SK-N-SH (cell line): Measurements from ENCODE around the gene AVPR1A. TPM values are rescaled to one million over a fixed set of nuclear protein-coding genes. Genes with fewer than 3 reads are reported as not detected.

ENCODE experiments used
- CTCF ChIA-PET: fragments of 300-600, 350-600 bp; formaldehyde crosslinking; extraction: SDS; loops from one replicate; lab custom pipeline; 2021; lab: Yijun Ruan, JAX
- POLR2A ChIA-PET: fragments of 350-600 bp; sonication (Branson Sonifier 250); formaldehyde crosslinking; extraction: SDS; loops from one replicate; lab custom pipeline; 2020; ENCODE audit warnings: antibody characterized with exemption, inconsistent platforms; lab: Yijun Ruan, JAX
- DNase-seq: peaks from one replicate; pipeline ENCODE4 v3.0.0; 2012
- H2AFZ ChIP-seq: fragments of 200-600 bp; sonication (generic); 2 replicates; pipeline ENCODE4 v1.8.1; 2016; ENCODE audit warnings: antibody characterized with exemption, mild to moderate bottlenecking, low read depth
- H3F3A ChIP-seq: fragments of 200-600 bp; sonication (generic); replicated peaks from 2 replicates; pipeline ENCODE3; 2016; ENCODE audit warnings: antibody characterized with exemption, mild to moderate bottlenecking; ENCODE audit not compliant: insufficient read depth
- H3K27ac ChIP-seq, 2 experiments: fragments of 200-500 bp in 1 of 2; fragments of 200-600 bp in 1 of 2; sonication (Bioruptor generic) in 1 of 2; sonication (generic), shearing (Covaris generic) in 1 of 2; 2 replicates each; pipeline versions ENCODE4 v1.5.1 to v1.6.1; 2014 to 2016; ENCODE audit warnings: low read depth in 2 of 2, inconsistent platforms in 1 of 2, low read length in 1 of 2, mild to moderate bottlenecking in 1 of 2, mixed read lengths in 1 of 2
- H3K27me3 ChIP-seq: fragments of 200-600 bp; sonication (generic), shearing (Covaris generic); 2 replicates; pipeline ENCODE4 v1.6.1; 2016; ENCODE audit warnings: mixed run types; ENCODE audit not compliant: insufficient read depth
- H3K36me3 ChIP-seq, 2 experiments: fragments of 200-500 bp in 1 of 2; fragments of 200-600 bp in 1 of 2; sonication (Bioruptor generic) in 1 of 2; sonication (generic) in 1 of 2; replicated peaks in 1 of 2; 2 replicates each; pipeline versions ENCODE3 to v1.5.1; 2014 to 2016; ENCODE audit warnings: low read length in 1 of 2, mild to moderate bottlenecking in 1 of 2; ENCODE audit not compliant: insufficient read depth in 2 of 2, control insufficient read depth in 1 of 2
- H3K4me1 ChIP-seq, 2 experiments: fragments of 200-500 bp in 1 of 2; fragments of 200-600 bp in 1 of 2; sonication (Bioruptor generic) in 1 of 2; sonication (generic), shearing (Covaris generic) in 1 of 2; 2 replicates each; pipeline versions ENCODE4 v1.5.1 to v1.6.1; 2014 to 2016; ENCODE audit warnings: low read depth in 1 of 2, low read length in 1 of 2, mixed run types in 1 of 2; ENCODE audit not compliant: insufficient read depth in 2 of 2, control insufficient read depth in 1 of 2
- H3K4me2 ChIP-seq: fragments of 200-600 bp; sonication (generic), shearing (Covaris generic); 2 replicates; pipeline ENCODE4 v1.6.1; 2017; ENCODE audit warnings: mixed run types
- H3K4me3 ChIP-seq, 2 experiments: fragments of 200-500 bp in 1 of 2; fragments of 200-600 bp in 1 of 2; sonication (Bioruptor generic) in 1 of 2; sonication (generic), shearing (Covaris generic) in 1 of 2; 2 replicates each; pipeline versions ENCODE4 v1.5.1 to v1.8.1; 2014 to 2016; ENCODE audit warnings: low read depth in 2 of 2, inconsistent platforms in 1 of 2, low read length in 1 of 2, mild to moderate bottlenecking in 1 of 2, mixed read lengths in 1 of 2, moderate library complexity in 1 of 2
- H3K79me2 ChIP-seq: fragments of 200-600 bp; sonication (generic); 2 replicates; pipeline ENCODE4 v1.8.1; 2017; ENCODE audit warnings: mild to moderate bottlenecking; ENCODE audit not compliant: insufficient read depth
- H3K9ac ChIP-seq: fragments of 200-600 bp; sonication (generic); 2 replicates; pipeline ENCODE4 v1.6.1; 2017; ENCODE audit warnings: mixed run types
- H3K9me2 ChIP-seq: fragments of 200-600 bp; sonication (generic); 2 replicates; pipeline ENCODE4 v1.6.1; 2017; ENCODE audit warnings: mixed run types
- H3K9me3 ChIP-seq: fragments of 200-600 bp; sonication (generic); 2 replicates; pipeline ENCODE4 v1.6.1; 2017; ENCODE audit warnings: mixed run types, mild to moderate bottlenecking, moderate library complexity
- H4K20me1 ChIP-seq: fragments of 200-600 bp; sonication (generic); 2 replicates; pipeline ENCODE4 v1.6.1; 2017; ENCODE audit warnings: mild to moderate bottlenecking, mixed run types; ENCODE audit not compliant: insufficient read depth
- ELF1 ChIP-seq: IDR thresholded peaks from 2 replicates; pipeline ENCODE4 v1.4.0; 2012
- EZH2phosphoT487 ChIP-seq: fragments of 200-600 bp; sonication (generic); IDR thresholded peaks from 2 replicates; pipeline ENCODE4 v1.6.1; 2017; ENCODE audit warnings: low read depth, mixed run types, mild to moderate bottlenecking, antibody characterized with exemption, moderate library complexity, borderline replicate concordance
- FOSL2 ChIP-seq: IDR thresholded peaks from 2 replicates; pipeline ENCODE4 v1.4.0; 2012; ENCODE audit warnings: low read depth, mild to moderate bottlenecking, moderate library complexity, borderline replicate concordance
- FOXJ3 ChIP-seq: sonication (generic); formaldehyde crosslinking; IDR thresholded peaks from 2 replicates; pipeline ENCODE4 v1.5.1; 2020; ENCODE audit warnings: mild to moderate bottlenecking, missing genetic modification reagents
- GABPA ChIP-seq: IDR thresholded peaks from 2 replicates; pipeline ENCODE4 v1.4.0; 2012; ENCODE audit warnings: low read depth, mild to moderate bottlenecking
- GATA2 ChIP-seq: sonication (generic); formaldehyde crosslinking; IDR thresholded peaks from 2 replicates; pipeline ENCODE4 v1.5.0; 2020; ENCODE audit warnings: mild to moderate bottlenecking, missing genetic modification reagents
- RAD21 ChIP-seq: IDR thresholded peaks from 2 replicates; pipeline ENCODE4 v1.6.1; 2012; ENCODE audit warnings: mild to moderate bottlenecking, low read length
- RFX5 ChIP-seq: IDR thresholded peaks from 2 replicates; pipeline ENCODE4 v1.6.1; 2012; ENCODE audit warnings: mild to moderate bottlenecking, improper control_type of control experiment, low read length
- TAF1 ChIP-seq: IDR thresholded peaks from 2 replicates; pipeline ENCODE4 v1.6.1; 2012; ENCODE audit warnings: low read depth, mild to moderate bottlenecking, low read length, moderate library complexity, borderline replicate concordance
- TEAD4 ChIP-seq: IDR thresholded peaks from 2 replicates; pipeline ENCODE4 v1.4.0; 2012; ENCODE audit warnings: mild to moderate bottlenecking, borderline replicate concordance; ENCODE audit not compliant: insufficient read depth
- WGBS: methylation state at CpG from one replicate; pipeline ENCODE4 v1.1.6; 2017; ENCODE audit warnings: low lambda C conversion rate; 5-methylcytosine and 5-hydroxymethylcytosine counted together
- polyA plus RNA-seq, 3 experiments: library from polyadenylated mRNA; depleted of rRNA; stranded (reverse); fragments of >200 nt; gene quantifications; 2 replicates each; pipeline ENCODE4 v1.2.3, GENCODE V29; 2012
- TF ChIP-seq, protein P1 (sequence below): fragments of 150-350 bp; IDR thresholded peaks from 2 replicates; pipeline ENCODE4 v1.6.1; 2016; ENCODE audit warnings: mild to moderate bottlenecking, low read depth, low read length
- TF ChIP-seq, protein P2 (sequence below): IDR thresholded peaks from 2 replicates; pipeline ENCODE4 v1.4.0; 2012; ENCODE audit warnings: low read depth, borderline replicate concordance

The AVPR1A gene
- polyA plus RNA-seq, 1 of the 3 experiments (the other 2 are of a cell fraction): not detected

GRCh38 chr12:63154560-63154959 is 3.6 kb upstream of the AVPR1A start:
- no peaks in the 10 kb centered on the region for H3F3A ChIP-seq
- no peaks in the 10 kb centered on the region; a peak in 1 of 4 replicates for H3K4me1 ChIP-seq
- DNase-seq: no peak
- H2AFZ ChIP-seq: no peak overlapping the region
- ChIA-PET CTCF (no interaction called here), POLR2A (no interaction called here)
- no peak overlapping the region for H3K4me2 ChIP-seq
- peaks cover 37% of the 10 kb centered on the region for H3K27me3 ChIP-seq
- TF ChIP-seq RFX5 (no peak), ELF1 (no peak), EZH2phosphoT487 (no peak)
- H3K9ac ChIP-seq: no peak overlapping the region
- no peaks in the 10 kb centered on the region for H3K79me2 ChIP-seq
- no peaks in the 10 kb centered on the region for H3K9me2 ChIP-seq
- H3K4me3 ChIP-seq: no peak overlapping the region
- no peaks in the 10 kb centered on the region for H3K9me3 ChIP-seq
- 6% methylated on average over 5 of the region's 5 CpGs for WGBS
- H4K20me1 ChIP-seq: no peaks in the 10 kb centered on the region
- no peaks in the 10 kb centered on the region for H3K36me3 ChIP-seq
- no peak overlapping the region for H3K27ac ChIP-seq

DNA sequence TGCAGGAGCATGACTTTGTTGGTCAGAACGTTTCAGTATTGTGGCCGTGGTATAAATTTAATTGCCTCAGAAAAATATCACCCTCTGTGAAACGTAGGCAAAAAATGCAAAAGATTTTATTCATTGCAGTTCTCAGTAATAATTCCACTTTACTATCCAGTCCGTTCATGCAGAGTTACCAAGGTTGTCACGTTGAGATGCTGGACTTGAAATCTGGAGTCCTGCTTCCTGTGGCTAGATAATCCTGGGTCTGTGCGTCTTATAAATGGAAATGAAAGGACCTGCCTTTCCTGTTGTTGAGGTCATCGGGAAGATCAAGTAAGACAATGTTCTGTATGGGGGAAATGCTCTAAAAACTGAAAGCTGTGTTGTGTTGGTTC is 1.3 kb upstream of the AVPR1A start:
- H3K9ac ChIP-seq: no peak overlapping the region
- no peaks in the 10 kb centered on the region; a peak in 1 of 4 replicates for H3K4me1 ChIP-seq
- H3K9me2 ChIP-seq: no peaks in the 10 kb centered on the region
- no peaks in the 10 kb centered on the region for H3K36me3 ChIP-seq
- H3K9me3 ChIP-seq: no peaks in the 10 kb centered on the region
- H3K27me3 ChIP-seq: peaks cover 40% of the 10 kb centered on the region
- H3K27ac ChIP-seq: no peak overlapping the region
- POLR2A ChIA-PET: no interaction called here
- peak overlapping the region; percentile 59 for H3K4me2 ChIP-seq
- no peaks in the 10 kb centered on the region for H3F3A ChIP-seq
- no peaks in the 10 kb centered on the region for H4K20me1 ChIP-seq
- peak overlapping the region in 1 of 2 experiments; percentile 55; a peak in 1 of 4 replicates for H3K4me3 ChIP-seq
- WGBS: 0% methylated on average over 7 of the region's 7 CpGs
- no peaks in the 10 kb centered on the region for H3K79me2 ChIP-seq
- CTCF ChIA-PET: interaction anchor here (0.7 to 2.5 kb wide), 13 partner anchors 8 to 618 kb away, joined by 3 to 15 read pairs (median 3); no protein-coding TSS in a partner anchor
- TF ChIP-seq GATA2 (CRISPR knock-in tag): no peak
- no peak for TF ChIP-seq RAD21
- no peak for TF ChIP-seq TEAD4
- TF ChIP-seq TAF1: no peak
- TF ChIP-seq, protein P1, sequence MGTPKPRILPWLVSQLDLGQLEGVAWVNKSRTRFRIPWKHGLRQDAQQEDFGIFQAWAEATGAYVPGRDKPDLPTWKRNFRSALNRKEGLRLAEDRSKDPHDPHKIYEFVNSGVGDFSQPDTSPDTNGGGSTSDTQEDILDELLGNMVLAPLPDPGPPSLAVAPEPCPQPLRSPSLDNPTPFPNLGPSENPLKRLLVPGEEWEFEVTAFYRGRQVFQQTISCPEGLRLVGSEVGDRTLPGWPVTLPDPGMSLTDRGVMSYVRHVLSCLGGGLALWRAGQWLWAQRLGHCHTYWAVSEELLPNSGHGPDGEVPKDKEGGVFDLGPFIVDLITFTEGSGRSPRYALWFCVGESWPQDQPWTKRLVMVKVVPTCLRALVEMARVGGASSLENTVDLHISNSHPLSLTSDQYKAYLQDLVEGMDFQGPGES: no peak
- no peak for TF ChIP-seq GABPA
- TF ChIP-seq FOSL2: no peak
- no peak for TF ChIP-seq FOXJ3 (CRISPR knock-in tag)
- TF ChIP-seq, protein P2, sequence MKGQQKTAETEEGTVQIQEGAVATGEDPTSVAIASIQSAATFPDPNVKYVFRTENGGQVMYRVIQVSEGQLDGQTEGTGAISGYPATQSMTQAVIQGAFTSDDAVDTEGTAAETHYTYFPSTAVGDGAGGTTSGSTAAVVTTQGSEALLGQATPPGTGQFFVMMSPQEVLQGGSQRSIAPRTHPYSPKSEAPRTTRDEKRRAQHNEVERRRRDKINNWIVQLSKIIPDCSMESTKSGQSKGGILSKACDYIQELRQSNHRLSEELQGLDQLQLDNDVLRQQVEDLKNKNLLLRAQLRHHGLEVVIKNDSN: no peak
- TF ChIP-seq, all 33 proteins: peak for 0
- DNase-seq: no peak
- H2AFZ ChIP-seq: no peak overlapping the region
